GM19240 (cell line): ENCODE measurements around the gene RUNX3.

ENCODE experiments used
- DNase-seq: peaks from one replicate; pipeline ENCODE4 v3.0.0; 2011; ENCODE audit warnings: low spot score; ENCODE audit not compliant: insufficient read length

Gene RUNX3

GRCh38 chr1:24888971-24889676 lies 41.0 kb downstream of the RUNX3 start:
- DNase-seq, result no peak

GRCh38 chr1:24888061-24888970 lies 41.8 kb downstream of the RUNX3 start:
- no peak for DNase-seq

GRCh38 chr1:24886241-24886640 lies 43.8 kb downstream of the RUNX3 start:
- no peak for DNase-seq

- no peak for DNase-seq
These were observed 45.3 kb downstream of the RUNX3 start for GRCh38 chr1:24884751-24885150.

- DNase-seq, result no peak
These were observed 49.0 kb downstream of the RUNX3 start for GRCh38 chr1:24881034-24881433.

GRCh38 chr1:24878775-24879742 lies 51.0 kb downstream of the RUNX3 start:
- DNase-seq, result no peak

GRCh38 chr1:24878045-24878444 lies 52.0 kb downstream of the RUNX3 start:
- DNase-seq, result no peak

- no peak for DNase-seq
These were observed 54.0 kb downstream of the RUNX3 start for GRCh38 chr1:24875991-24876506.

- no peak for DNase-seq
These were observed 54.8 kb downstream of the RUNX3 start for GRCh38 chr1:24875257-24875656.

- DNase-seq, result no peak
These were observed 55.4 kb downstream of the RUNX3 start for GRCh38 chr1:24874611-24875234.

GRCh38 chr1:24874056-24874455 lies 56.0 kb downstream of the RUNX3 start:
- DNase-seq, result no peak

- DNase-seq, result no peak
These were observed 56.9 kb downstream of the RUNX3 start for GRCh38 chr1:24873148-24873547.

GRCh38 chr1:24872061-24872850 lies 57.8 kb downstream of the RUNX3 start:
- DNase-seq, result no peak

GRCh38 chr1:24871306-24871901 lies 58.7 kb downstream of the RUNX3 start:
- no peak for DNase-seq

GRCh38 chr1:24870551-24871195 lies 59.4 kb downstream of the RUNX3 start:
- no peak for DNase-seq

- DNase-seq, result no peak
These were observed 61.8 kb downstream of the RUNX3 start for GRCh38 chr1:24868016-24868875.

- no peak for DNase-seq
These were observed 62.8 kb downstream of the RUNX3 start for GRCh38 chr1:24867084-24867870.
